HEK293T (cell line): ENCODE results near the gene TAX1BP3.

Experiments
- ARNT ChIP-seq: fragments of 450-650 bp; IDR thresholded peaks from 2 replicates; pipeline ENCODE4 v1.6.1; 2017; ENCODE audit warnings: mild to moderate bottlenecking
- BHLHE40 ChIP-seq: fragments of 450-650 bp; IDR thresholded peaks from 2 replicates; pipeline ENCODE4 v1.6.1; 2016; ENCODE audit warnings: mild to moderate bottlenecking, moderate library complexity, borderline replicate concordance
- FOXK2 ChIP-seq: fragments of 450-650 bp; IDR thresholded peaks from 2 replicates; pipeline ENCODE4 v1.6.1; 2016; ENCODE audit warnings: mild to moderate bottlenecking
- FOXM1 ChIP-seq: fragments of 450-650 bp; IDR thresholded peaks from 2 replicates; pipeline ENCODE4 v1.6.1; 2017; ENCODE audit warnings: mild to moderate bottlenecking, borderline replicate concordance
- HDGF ChIP-seq: fragments of 450-650 bp; IDR thresholded peaks from 2 replicates; pipeline ENCODE4 v1.6.1; 2017; ENCODE audit warnings: antibody characterized with exemption, borderline replicate concordance
- LEF1 ChIP-seq: fragments of 450-650 bp; IDR thresholded peaks from 2 replicates; pipeline ENCODE4 v1.6.1; 2017; ENCODE audit warnings: mild to moderate bottlenecking, borderline replicate concordance
- NFRKB ChIP-seq: fragments of 450-650 bp; IDR thresholded peaks from 2 replicates; pipeline ENCODE4 v1.6.1; 2016; ENCODE audit warnings: mild to moderate bottlenecking, moderate library complexity
- SP1 ChIP-seq: fragments of 450-650 bp; IDR thresholded peaks from 2 replicates; pipeline ENCODE4 v1.6.1; 2017
- TF ChIP-seq, protein P1 (sequence below): fragments of 450-650 bp; IDR thresholded peaks from 2 replicates; pipeline ENCODE4 v1.6.1; 2016

GRCh38 chr17:3697103-3697476 lies 28.7 kb upstream of the TAX1BP3 start:
- TF ChIP-seq NFRKB = no peak
- no peak for TF ChIP-seq FOXM1
- no peak for TF ChIP-seq LEF1
- TF ChIP-seq, protein P1, sequence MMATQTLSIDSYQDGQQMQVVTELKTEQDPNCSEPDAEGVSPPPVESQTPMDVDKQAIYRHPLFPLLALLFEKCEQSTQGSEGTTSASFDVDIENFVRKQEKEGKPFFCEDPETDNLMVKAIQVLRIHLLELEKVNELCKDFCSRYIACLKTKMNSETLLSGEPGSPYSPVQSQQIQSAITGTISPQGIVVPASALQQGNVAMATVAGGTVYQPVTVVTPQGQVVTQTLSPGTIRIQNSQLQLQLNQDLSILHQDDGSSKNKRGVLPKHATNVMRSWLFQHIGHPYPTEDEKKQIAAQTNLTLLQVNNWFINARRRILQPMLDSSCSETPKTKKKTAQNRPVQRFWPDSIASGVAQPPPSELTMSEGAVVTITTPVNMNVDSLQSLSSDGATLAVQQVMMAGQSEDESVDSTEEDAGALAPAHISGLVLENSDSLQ = no peak
- TF ChIP-seq ARNT = no peak
- TF ChIP-seq FOXK2 = no peak
- no peak for TF ChIP-seq BHLHE40
- no peak for TF ChIP-seq HDGF
- no peak for TF ChIP-seq SP1
